Coronary artery (tissue), 2 donors: ENCODE data around the gene PPIP5K2.
"Not testable (repeated sequence)": the region's sequence is repeated elsewhere in the genome, so short reads cannot be mapped to it uniquely, and the experiment has no call there.

Experiments used
- DNase-seq: peaks from one replicate; pipeline ENCODE4 v3.0.0-alpha.2; 2017; ENCODE audit warnings: low spot score
- H3K27ac ChIP-seq, 2 donors: fragments of 200-600 bp; sonication (generic); one replicate each; pipeline ENCODE4 v1.5.1; 2016 to 2019
- H3K4me3 ChIP-seq: fragments of 200-600 bp; sonication (generic); 2 replicates; pipeline ENCODE4 v1.5.1; 2016; ENCODE audit warnings: mild to moderate bottlenecking, moderate library complexity
- TF ChIP-seq, protein P1 (sequence below): fragments of 200-600 bp; sonication (generic); IDR thresholded peaks from one replicate; pipeline ENCODE4 v1.5.1; 2019; ENCODE audit warnings: antibody characterized with exemption

PPIP5K2 gene

GRCh38 chr5:103135461-103135860 lies 15.4 kb downstream of the PPIP5K2 start:
- H3K27ac ChIP-seq = no peak overlapping the region
- TF ChIP-seq, protein P1, sequence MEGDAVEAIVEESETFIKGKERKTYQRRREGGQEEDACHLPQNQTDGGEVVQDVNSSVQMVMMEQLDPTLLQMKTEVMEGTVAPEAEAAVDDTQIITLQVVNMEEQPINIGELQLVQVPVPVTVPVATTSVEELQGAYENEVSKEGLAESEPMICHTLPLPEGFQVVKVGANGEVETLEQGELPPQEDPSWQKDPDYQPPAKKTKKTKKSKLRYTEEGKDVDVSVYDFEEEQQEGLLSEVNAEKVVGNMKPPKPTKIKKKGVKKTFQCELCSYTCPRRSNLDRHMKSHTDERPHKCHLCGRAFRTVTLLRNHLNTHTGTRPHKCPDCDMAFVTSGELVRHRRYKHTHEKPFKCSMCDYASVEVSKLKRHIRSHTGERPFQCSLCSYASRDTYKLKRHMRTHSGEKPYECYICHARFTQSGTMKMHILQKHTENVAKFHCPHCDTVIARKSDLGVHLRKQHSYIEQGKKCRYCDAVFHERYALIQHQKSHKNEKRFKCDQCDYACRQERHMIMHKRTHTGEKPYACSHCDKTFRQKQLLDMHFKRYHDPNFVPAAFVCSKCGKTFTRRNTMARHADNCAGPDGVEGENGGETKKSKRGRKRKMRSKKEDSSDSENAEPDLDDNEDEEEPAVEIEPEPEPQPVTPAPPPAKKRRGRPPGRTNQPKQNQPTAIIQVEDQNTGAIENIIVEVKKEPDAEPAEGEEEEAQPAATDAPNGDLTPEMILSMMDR = no peak
- no peak overlapping the region for H3K4me3 ChIP-seq
- no peak for DNase-seq

GRCh38 chr5:103138202-103138690 lies 18.1 kb downstream of the PPIP5K2 start:
- TF ChIP-seq, protein P1 = no peak
- no peak overlapping the region for H3K27ac ChIP-seq
- no peak overlapping the region for H3K4me3 ChIP-seq
- DNase-seq = no peak

- H3K4me3 ChIP-seq = no peak overlapping the region
- no peak overlapping the region for H3K27ac ChIP-seq
- DNase-seq = peak; percentile 76
- TF ChIP-seq, protein P1 = peak; percentile 75
These were observed 19.3 kb downstream of the PPIP5K2 start for GRCh38 chr5:103139264-103139865.

DNA sequence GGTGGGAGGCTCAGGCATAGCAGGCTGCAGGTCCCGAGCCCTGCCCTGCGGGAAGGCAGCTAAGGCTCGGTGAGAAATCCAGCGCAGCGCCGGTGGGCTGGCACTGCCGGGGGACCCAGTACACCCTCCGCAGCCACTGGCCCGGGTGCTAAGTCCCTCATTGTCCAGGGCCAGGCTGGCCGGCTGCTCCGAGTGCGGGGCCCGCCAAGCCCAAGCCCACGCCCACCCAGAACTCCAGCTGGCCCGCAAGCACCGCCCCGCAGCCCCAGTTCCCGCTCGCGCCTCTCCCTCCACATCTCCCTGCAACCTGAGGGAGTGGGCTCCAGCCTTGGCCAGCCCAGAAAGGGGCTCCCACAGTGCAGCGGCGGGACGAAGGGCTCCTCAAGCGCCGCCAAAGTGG lies 22.0 kb downstream of the PPIP5K2 start:
- not testable (repeated sequence) for H3K27ac ChIP-seq, H3K4me3 ChIP-seq, DNase-seq

DNA sequence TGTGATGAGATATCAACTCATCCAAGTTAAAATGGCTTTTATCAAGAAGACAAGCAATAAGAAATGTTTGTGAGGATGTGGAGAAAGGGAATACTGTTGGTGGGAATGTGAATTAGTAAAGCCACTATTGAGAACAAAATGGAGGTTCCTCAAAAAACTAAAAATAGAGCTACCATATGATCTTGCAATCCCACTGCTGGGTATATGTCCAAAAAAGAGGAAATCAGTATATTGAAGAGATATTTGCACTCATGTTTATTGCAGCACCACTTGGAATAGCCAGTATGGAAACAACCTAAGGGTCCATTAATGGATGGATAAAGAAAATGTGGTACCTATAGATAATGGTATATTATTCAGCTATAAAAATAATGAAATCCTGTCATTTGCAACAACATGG lies 25.1 kb downstream of the PPIP5K2 start:
- Histone ChIP-seq H3K4me3 (no peak overlapping the region), H3K27ac (no peak overlapping the region)
- DNase-seq = no peak
- TF ChIP-seq, protein P1 = no peak

DNA sequence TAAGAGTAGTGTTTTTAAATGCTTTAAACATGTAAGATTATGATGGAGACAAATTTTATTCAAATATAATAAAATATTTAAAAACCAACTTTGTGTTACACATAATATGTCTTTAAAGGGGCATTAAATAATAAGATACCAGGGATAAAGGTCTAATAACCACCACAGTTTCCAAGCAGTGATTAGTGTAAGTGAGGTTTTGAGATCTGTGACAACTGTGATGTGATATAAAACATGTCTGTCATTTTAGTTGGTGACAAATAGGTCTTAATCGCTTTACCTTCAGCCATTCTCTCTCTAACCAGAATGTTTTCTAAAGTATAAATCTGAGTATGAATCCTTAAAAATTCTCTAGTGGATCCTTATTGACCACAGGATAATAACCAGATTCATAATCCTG lies 28.1 kb downstream of the PPIP5K2 start:
- TF ChIP-seq, protein P1 = no peak
- H3K4me3 ChIP-seq = no peak overlapping the region

GRCh38 chr5:103151156-103151555 lies 31.1 kb downstream of the PPIP5K2 start:
- H3K27ac ChIP-seq = no peak overlapping the region
- TF ChIP-seq, protein P1 = no peak
- no peak overlapping the region for H3K4me3 ChIP-seq
- DNase-seq = no peak

More for the DNA sequence above, 28.1 kb downstream of the PPIP5K2 start:
- no peak overlapping the region for H3K27ac ChIP-seq
- DNase-seq = no peak
